Suprapubic skin (tissue), 4 donors: Measurements from ENCODE around the gene CTSH. TPM values are rescaled to one million over a fixed set of nuclear protein-coding genes. Genes with fewer than 3 reads are reported as not detected.

Source experiments
- DNase-seq, 2 donors: peaks; one replicate each; pipeline ENCODE4 v3.0.0-alpha.2; 2019; ENCODE audit warnings: low spot score in 2 of 2
- H3K27ac ChIP-seq: fragments of 200-600 bp; sonication (generic); one replicate; pipeline ENCODE4 v1.5.1; 2019
- H3K27me3 ChIP-seq: fragments of 200-600 bp; sonication (generic); one replicate; pipeline ENCODE4 v1.5.1; 2019
- H3K36me3 ChIP-seq: fragments of 200-600 bp; sonication (generic); one replicate; pipeline ENCODE4 v1.5.1; 2019
- H3K4me1 ChIP-seq: fragments of 200-600 bp; sonication (generic); one replicate; pipeline ENCODE4 v1.5.1; 2019
- H3K4me3 ChIP-seq: fragments of 200-600 bp; sonication (generic); one replicate; pipeline ENCODE4 v1.5.1; 2019; ENCODE audit warnings: mild to moderate bottlenecking
- H3K9me3 ChIP-seq: fragments of 200-600 bp; sonication (generic); one replicate; pipeline ENCODE4 v1.5.1; 2019
- EP300 ChIP-seq: sonication (generic); formaldehyde crosslinking; IDR thresholded peaks from one replicate; pipeline ENCODE4 v1.6.1; 2017; ENCODE audit warnings: antibody characterized with exemption
- POLR2A ChIP-seq, 2 donors: fragments of 450-650 bp; IDR thresholded peaks; one replicate each; pipeline ENCODE4 v1.6.1; 2017; ENCODE audit warnings: antibody characterized with exemption in 2 of 2, mild to moderate bottlenecking in 2 of 2, moderate library complexity in 2 of 2
- POLR2AphosphoS5 ChIP-seq, 3 donors: sonication (generic); formaldehyde crosslinking; IDR thresholded peaks; one replicate each; pipeline ENCODE4 v1.6.1; 2017; ENCODE audit warnings: antibody characterized with exemption in 3 of 3
- WGBS: methylation state at CpG from one replicate; pipeline ENCODE4 v1.1.5; 2018; 5-methylcytosine and 5-hydroxymethylcytosine counted together
- total RNA-seq, 4 donors: library from RNA; depleted of rRNA; stranded (reverse); fragments of >200 nt; gene quantifications; one replicate each; pipeline ENCODE4 v1.1.0, GENCODE V29; 2016
- TF ChIP-seq, protein P1 (sequence below), 2 donors: fragments of 200-600 bp in 1 of 2; fragments of 450-650 bp in 1 of 2; sonication (generic) in 1 of 2; IDR thresholded peaks; one replicate each; pipeline ENCODE4 v1.5.1; 2016 to 2019; ENCODE audit warnings: antibody characterized with exemption in 2 of 2, mild to moderate bottlenecking in 1 of 2, moderate library complexity in 1 of 2

CTSH gene
- total RNA-seq, 4 donors from 2014 or later, result 98.4 to 308 (median 219) TPM

- 79% methylated on average over 6 of the region's 10 CpGs for WGBS
- no peaks in the 10 kb centered on the region for H3K27me3 ChIP-seq
- H3K9me3 ChIP-seq, result no peaks in the 10 kb centered on the region
- no peaks in the 10 kb centered on the region for H3K4me1 ChIP-seq
- no peak overlapping the region for H3K27ac ChIP-seq
- DNase-seq, result peak in 1 of 2 donors; percentile 56
- no peak overlapping the region for H3K4me3 ChIP-seq
- TF ChIP-seq EP300, result no peak
- TF ChIP-seq, protein P1, sequence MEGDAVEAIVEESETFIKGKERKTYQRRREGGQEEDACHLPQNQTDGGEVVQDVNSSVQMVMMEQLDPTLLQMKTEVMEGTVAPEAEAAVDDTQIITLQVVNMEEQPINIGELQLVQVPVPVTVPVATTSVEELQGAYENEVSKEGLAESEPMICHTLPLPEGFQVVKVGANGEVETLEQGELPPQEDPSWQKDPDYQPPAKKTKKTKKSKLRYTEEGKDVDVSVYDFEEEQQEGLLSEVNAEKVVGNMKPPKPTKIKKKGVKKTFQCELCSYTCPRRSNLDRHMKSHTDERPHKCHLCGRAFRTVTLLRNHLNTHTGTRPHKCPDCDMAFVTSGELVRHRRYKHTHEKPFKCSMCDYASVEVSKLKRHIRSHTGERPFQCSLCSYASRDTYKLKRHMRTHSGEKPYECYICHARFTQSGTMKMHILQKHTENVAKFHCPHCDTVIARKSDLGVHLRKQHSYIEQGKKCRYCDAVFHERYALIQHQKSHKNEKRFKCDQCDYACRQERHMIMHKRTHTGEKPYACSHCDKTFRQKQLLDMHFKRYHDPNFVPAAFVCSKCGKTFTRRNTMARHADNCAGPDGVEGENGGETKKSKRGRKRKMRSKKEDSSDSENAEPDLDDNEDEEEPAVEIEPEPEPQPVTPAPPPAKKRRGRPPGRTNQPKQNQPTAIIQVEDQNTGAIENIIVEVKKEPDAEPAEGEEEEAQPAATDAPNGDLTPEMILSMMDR (IDR thresholded peaks at IDR 0.05), result no peak
- TF ChIP-seq POLR2A (IDR thresholded peaks at IDR 0.05), result no peak
- H3K36me3 ChIP-seq, result peaks cover 78% of the 10 kb centered on the region
Observed at GRCh38 chr15:78925076-78925624, 19.7 kb downstream of the CTSH start.

DNA sequence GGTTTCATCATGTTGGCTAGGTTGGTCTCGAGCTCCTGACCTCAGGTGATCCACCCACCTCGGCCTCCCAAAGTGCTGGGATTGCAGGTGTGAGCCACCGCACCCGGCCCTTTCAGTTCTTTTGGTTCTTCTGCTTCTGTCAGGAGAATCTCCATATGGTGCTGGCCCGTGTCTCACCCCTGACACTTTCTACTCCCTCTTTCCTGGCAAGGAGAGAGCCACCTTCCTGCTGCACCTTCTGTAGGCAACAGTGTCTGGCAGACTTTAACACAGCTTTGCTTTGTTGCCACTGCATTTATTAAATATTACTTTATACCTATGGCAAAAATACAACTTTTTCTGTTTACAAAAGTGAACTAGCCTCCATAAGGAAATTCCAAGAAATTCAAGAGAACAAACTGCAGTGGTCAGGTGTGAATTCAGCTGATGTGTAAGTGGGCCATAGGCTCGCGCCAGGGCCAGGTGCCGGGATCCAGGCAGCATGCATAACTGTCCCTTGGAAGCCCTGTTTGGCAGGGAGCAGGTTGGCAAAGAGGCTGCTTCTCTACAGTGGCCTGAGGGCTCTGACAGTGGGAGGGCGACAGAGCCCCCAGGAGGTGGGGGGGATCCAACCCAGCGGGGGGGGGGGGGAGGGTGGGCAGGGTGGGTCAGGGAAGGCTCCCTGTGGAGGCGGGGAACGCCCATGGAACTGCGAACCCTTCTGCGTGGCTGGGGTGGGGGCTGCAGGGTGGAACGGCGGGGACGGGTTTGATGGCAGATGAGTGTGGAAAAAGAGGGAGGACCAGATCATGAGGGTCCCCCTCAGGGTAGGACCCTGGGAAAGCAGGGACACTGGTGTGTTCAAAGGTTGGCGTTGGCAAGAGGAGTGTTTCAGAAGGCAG, 21.1 kb downstream of the CTSH start:
- WGBS, result 93% methylated on average over 18 of the region's 18 CpGs
- peaks cover 85% of the 10 kb centered on the region for H3K36me3 ChIP-seq
- TF ChIP-seq POLR2AphosphoS5 (IDR thresholded peaks at IDR 0.05) (no peak), POLR2A (IDR thresholded peaks at IDR 0.05) (no peak), EP300 (no peak)
- TF ChIP-seq, protein P1 (IDR thresholded peaks at IDR 0.05), result no peak
- H3K27ac ChIP-seq, result no peak overlapping the region
- no peaks in the 10 kb centered on the region for H3K27me3 ChIP-seq
- no peak overlapping the region for H3K4me3 ChIP-seq
- no peaks in the 10 kb centered on the region for H3K4me1 ChIP-seq
- H3K9me3 ChIP-seq, result no peaks in the 10 kb centered on the region
- DNase-seq, result peak in 1 of 2 donors; percentile 22

- H3K36me3 ChIP-seq, result peaks cover 86% of the 10 kb centered on the region
- no peaks in the 10 kb centered on the region for H3K27me3 ChIP-seq
- no peak for TF ChIP-seq POLR2A (IDR thresholded peaks at IDR 0.05)
- no peak for TF ChIP-seq POLR2AphosphoS5 (IDR thresholded peaks at IDR 0.05)
- TF ChIP-seq, protein P1 (IDR thresholded peaks at IDR 0.05), result no peak
- TF ChIP-seq EP300, result no peak
- 85% methylated on average over 7 of the region's 7 CpGs for WGBS
- no peak for DNase-seq
- H3K4me1 ChIP-seq, result peaks cover under 1% of the 10 kb centered on the region
- no peak overlapping the region for H3K27ac ChIP-seq
- no peak overlapping the region for H3K4me3 ChIP-seq
- no peaks in the 10 kb centered on the region for H3K9me3 ChIP-seq
Observed at GRCh38 chr15:78923015-78923414, 21.8 kb downstream of the CTSH start.

GRCh38 chr15:78922527-78922926, 22.3 kb downstream of the CTSH start:
- Histone ChIP-seq H3K27ac (no peak overlapping the region), H3K4me3 (no peak overlapping the region), H3K36me3 (peaks cover 85% of the 10 kb centered on the region), H3K4me1 (peaks cover 4% of the 10 kb centered on the region), H3K9me3 (no peaks in the 10 kb centered on the region), H3K27me3 (no peaks in the 10 kb centered on the region)
- no peak for DNase-seq
- WGBS, result 95% methylated on average over 7 of the region's 7 CpGs
- no peak for TF ChIP-seq POLR2AphosphoS5 (IDR thresholded peaks at IDR 0.05)
- no peak for TF ChIP-seq POLR2A (IDR thresholded peaks at IDR 0.05)
- TF ChIP-seq, protein P1 (IDR thresholded peaks at IDR 0.05), result no peak
- TF ChIP-seq EP300, result no peak

GRCh38 chr15:78921940-78922339, 22.9 kb downstream of the CTSH start:
- TF ChIP-seq, protein P1 (IDR thresholded peaks at IDR 0.05), result no peak
- no peak for TF ChIP-seq POLR2A (IDR thresholded peaks at IDR 0.05)
- no peak for TF ChIP-seq EP300
- no peak for TF ChIP-seq POLR2AphosphoS5 (IDR thresholded peaks at IDR 0.05)
- WGBS, result 93% methylated on average over 14 of the region's 14 CpGs

More at GRCh38 chr15:78921940-78922339, 22.9 kb downstream of the CTSH start:
- Histone ChIP-seq H3K27me3 (no peaks in the 10 kb centered on the region), H3K4me3 (no peak overlapping the region), H3K36me3 (peaks cover 81% of the 10 kb centered on the region), H3K4me1 (peaks cover 9% of the 10 kb centered on the region), H3K9me3 (no peaks in the 10 kb centered on the region), H3K27ac (no peak overlapping the region)
- no peak for DNase-seq
